ENCODE measurements around the gene RAD51B.

The RAD51B gene

GRCh38 chr14:67837011-67837624, 17.5 kb downstream of the RAD51B start:
- DNase-seq, result peak; percentile 53 to 61

- DNase-seq, result no peak
Measured at GRCh38 chr14:67846029-67846610, 26.5 kb downstream of the RAD51B start.

- no peak for DNase-seq
Measured at GRCh38 chr14:67850066-67850830, 30.7 kb downstream of the RAD51B start.

GRCh38 chr14:67851785-67852410, 32.3 kb downstream of the RAD51B start:
- no peak for DNase-seq

GRCh38 chr14:67852926-67853604, 33.5 kb downstream of the RAD51B start:
- DNase-seq, result no peak

GRCh38 chr14:67853715-67854114, 34.1 kb downstream of the RAD51B start:
- DNase-seq, result no peak

GRCh38 chr14:67856827-67857226, 37.2 kb downstream of the RAD51B start:
- DNase-seq, result no peak

GRCh38 chr14:67857778-67858350, 38.3 kb downstream of the RAD51B start:
- DNase-seq, result no peak

GRCh38 chr14:67859169-67859749, 39.7 kb downstream of the RAD51B start:
- no peak for DNase-seq

GRCh38 chr14:67863223-67863622, 43.6 kb downstream of the RAD51B start:
- no peak for DNase-seq

GRCh38 chr14:67875175-67876006, 55.8 kb downstream of the RAD51B start:
- no peak for DNase-seq

GRCh38 chr14:67879026-67879425, 59.4 kb downstream of the RAD51B start:
- DNase-seq, result no peak

- no peak for DNase-seq
Measured at GRCh38 chr14:67881225-67881624, 61.6 kb downstream of the RAD51B start.

- DNase-seq, result no peak
Measured at GRCh38 chr14:67882986-67883555, 63.5 kb downstream of the RAD51B start.

GRCh38 chr14:67883717-67884116, 64.1 kb downstream of the RAD51B start:
- DNase-seq, result peak in 1 of 2 experiments; percentile 5

GRCh38 chr14:67886191-67886590, 66.6 kb downstream of the RAD51B start:
- no peak for DNase-seq

GRCh38 chr14:67887478-67887877, 67.9 kb downstream of the RAD51B start:
- DNase-seq, result no peak

GRCh38 chr14:67889455-67889854, 69.9 kb downstream of the RAD51B start:
- DNase-seq, result no peak

- no peak for DNase-seq
Measured at GRCh38 chr14:67892466-67893100, 73.0 kb downstream of the RAD51B start.

- no peak for DNase-seq
Measured at GRCh38 chr14:67900231-67900630, 80.7 kb downstream of the RAD51B start.
